NCI-H510A (cell line): ENCODE results near the gene MRPL33.

ENCODE experiments used
- DNase-seq: peaks from one replicate; lab custom pipeline; 2025; lab: John Stamatoyannopoulos, UW

MRPL33 gene

DNA sequence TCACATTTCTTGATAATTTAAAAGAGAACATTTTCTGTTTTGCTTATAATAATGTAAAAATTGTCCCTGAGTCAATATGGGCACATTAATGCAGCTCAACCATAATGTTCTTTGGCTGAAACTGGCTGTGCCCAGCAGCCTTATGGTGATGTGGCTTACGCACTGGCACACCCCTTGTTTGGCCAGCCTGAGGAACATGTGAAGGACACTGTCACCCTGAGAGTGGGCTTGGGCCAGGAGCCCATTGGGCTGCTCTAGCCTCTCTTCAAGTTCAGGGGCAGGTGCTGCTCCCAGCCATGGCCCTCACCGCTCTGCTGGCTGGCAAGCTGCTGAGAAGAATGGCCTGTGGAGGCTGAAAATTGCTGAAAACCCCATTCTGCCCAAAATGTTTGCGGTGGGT lies 37.5 kb downstream of the MRPL33 start:
- DNase-seq: no peak

DNA sequence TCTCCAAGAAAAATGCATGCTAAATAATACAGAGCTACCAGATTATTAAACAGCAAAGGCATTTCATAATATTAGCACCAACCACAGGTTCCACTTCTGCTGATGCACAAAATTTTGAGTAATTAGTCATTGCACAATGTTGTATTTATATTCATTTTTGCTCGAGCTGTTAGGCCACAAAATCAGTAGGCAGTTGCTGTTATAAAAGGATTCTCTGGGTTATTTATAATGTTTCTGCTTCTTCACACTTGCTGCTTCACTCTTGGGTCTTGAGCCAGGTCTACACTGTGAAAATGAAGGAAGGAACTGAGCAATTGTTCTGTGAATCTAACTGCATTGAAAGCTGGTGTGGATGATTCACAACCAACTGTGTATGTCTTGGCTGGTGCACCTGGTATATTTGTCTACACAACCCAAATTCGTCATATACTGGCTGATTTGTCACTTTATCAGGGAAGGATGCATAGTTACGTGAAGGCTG lies 38.3 kb downstream of the MRPL33 start:
- no peak for DNase-seq

DNA sequence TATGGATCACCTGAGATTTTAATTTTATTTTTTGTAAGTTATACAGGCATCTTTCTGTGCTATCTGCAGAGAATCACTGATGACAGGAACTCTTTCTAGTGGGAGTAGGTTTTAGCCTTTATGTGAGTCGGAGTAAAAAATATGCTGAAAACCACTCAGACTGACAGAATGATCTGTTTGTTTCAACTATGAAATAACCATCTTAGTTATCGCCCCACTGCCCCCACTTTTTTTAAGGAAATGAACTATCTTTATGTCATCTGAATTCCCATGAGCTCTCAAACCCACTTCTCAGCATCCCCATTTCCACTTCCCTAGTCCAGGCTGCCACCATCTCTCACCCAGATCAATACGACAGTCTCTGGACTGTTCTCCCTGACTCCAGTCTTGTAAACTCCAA lies 38.9 kb downstream of the MRPL33 start:
- DNase-seq: no peak

DNA sequence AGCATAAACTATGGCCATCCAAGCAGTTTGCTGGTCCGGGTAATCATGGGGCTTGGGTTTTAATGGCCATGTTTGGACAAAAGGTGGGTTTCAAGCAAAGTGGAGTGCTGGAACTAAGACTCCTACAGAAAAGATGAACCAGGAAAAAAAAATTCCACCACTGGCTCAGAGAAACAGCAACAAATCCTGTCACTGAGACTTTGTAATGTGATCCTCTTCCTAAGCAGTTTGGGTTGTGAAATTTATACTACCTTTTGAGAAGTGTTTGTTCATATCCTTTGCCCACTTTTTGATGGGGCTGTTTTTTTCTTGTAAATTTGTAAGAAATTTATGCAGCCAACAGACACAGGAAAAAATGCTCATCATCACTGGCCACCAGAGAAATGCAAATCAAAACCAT lies 40.2 kb downstream of the MRPL33 start:
- DNase-seq: no peak

DNA sequence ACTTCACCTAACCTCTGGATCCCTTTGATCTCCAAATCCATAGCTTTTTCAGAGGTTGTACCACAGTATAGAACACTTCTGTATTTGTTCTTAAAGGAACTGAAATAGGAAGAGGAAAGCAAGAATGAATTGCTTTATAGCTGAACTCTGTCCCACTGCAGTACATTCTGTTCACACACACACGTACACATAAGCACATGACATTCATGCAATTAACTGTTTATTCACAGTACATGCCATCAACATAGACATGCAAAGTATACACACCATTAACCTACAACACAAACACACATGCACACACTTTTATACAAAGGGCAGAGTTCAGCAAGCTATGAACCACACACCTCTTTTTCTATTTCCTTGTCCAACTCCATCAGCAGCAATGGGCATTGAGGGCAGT lies 43.2 kb downstream of the MRPL33 start:
- no peak for DNase-seq

DNA sequence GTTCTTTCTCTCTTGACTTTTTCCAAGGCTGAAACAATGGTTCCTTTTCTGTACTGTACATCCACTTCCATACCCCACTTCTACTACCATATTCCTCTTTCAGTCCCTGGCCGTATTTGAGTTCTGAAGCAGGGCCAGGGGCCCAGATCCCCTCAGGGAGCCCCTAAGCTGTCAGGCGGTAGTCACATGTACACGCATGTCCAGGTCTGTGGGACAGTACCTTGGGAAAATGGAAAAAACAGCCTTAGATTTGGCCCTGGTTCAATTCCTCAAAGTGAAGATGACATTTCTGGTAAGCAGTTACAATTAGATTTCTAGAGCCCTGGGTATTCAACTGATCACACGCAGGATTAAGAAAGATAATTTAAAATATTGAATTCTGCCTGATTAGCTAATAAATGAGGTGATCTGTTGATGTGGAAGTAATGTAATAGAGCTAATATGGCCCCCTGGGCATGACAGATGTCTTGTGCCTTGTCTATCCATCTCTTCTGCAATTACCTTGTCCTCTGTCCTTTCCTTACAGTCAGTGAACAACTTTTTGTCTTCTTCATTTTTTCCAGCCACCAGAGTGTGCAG lies 44.4 kb downstream of the MRPL33 start:
- DNase-seq: no peak

DNA sequence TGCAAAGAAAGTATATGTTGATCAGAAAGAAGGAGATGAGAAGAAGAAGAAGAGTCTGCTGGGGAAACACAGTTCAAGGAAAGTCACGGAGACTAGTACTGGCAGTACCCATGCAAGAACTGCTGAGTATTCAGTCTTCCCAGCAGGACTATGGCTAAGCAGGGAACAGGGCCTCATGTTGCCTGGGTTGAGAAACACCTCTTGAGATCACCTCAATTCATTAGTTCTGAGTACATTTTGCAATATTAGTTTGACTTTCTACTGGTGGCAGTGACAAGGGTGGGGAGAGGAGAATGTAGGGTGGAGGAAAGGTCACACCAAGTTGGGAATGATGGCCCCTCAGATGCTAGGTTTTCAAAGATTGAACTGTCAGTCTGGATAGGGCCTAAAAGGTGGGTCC lies 50.5 kb downstream of the MRPL33 start:
- DNase-seq: no peak

DNA sequence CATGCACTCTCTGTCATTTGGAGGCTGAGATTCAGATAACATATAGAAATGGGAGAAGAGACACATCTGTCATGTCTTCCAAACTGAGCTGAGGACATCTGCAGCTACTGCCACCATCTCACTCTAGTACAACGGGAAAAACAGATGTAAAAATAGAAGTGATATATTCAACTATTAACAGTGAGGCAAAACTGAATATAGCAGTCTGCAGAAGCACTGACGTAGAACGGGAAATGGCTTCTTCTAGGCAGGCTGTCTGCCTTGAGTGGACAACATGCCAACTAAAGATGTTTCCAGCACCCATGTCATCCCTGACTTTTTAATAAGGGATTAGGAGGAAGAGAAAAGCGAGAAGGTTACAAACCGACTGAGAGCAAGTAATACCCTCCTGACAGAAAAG lies 51.6 kb downstream of the MRPL33 start:
- no peak for DNase-seq

DNA sequence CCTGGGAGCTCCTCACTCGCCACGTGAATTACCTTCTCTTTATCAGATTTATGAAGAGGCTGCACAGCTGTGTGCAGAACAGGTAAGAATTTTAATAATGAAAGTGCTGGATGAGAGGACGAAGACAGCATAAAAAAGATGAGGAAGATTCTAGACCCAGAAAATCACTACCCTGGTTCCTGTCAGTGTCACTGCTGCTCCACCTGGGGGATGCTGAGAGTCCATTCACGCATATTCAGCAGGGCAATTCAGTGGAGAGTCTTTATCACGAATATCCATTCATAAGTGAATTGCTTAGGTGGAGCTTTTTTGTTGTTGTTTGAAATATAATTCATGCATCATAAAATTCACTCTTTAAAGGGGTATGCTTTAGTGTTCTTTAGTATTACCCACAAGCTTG lies 52.0 kb downstream of the MRPL33 start:
- DNase-seq: no peak

DNA sequence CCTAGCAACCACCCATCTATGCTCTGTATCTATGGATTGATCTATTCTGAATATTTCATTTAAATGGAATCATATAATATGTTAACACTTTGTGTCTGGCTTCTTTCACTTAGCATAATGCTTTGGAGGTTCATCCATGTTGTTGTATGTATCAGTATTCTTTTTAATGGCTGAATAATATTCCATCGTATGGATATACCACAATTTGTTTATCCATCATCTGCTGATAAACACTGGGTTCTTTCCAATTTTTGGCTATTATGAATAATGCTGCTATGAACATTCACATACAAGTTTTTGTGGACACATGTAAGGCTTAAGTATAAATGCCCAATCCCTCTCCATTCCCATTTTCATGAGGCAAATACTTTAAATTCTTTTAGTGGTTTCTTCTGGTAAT lies 52.9 kb downstream of the MRPL33 start:
- DNase-seq: no peak

DNA sequence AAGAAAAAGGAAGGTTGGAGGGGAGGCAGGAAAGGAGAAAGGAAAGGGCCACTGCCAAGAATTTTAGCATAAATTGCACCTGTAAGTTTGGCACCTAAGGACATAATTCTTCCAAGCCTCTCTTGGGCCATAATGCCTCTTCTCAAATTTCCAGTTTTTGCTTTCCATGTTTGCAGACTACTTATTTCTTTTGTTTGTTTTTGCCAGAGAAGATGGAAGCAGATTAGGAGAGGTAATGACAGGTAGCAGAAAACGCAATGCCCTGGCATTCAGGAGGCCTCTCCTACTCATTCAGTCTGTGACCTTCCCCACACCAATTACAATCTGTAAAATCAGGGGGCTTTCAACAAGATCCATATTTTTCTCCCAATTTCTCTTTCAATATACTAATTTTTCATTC lies 56.8 kb downstream of the MRPL33 start:
- no peak for DNase-seq
